AG04450 (cell line): ENCODE measurements around the gene NCOA1. TPM values are rescaled to one million over a fixed set of nuclear protein-coding genes. Genes with fewer than 3 reads are reported as not detected.

Experiments
- CTCF ChIA-PET: fragments of 300-600, 350-600 bp; formaldehyde crosslinking; extraction: SDS; loops from one replicate; lab custom pipeline; 2022; ENCODE audit warnings: antibody characterized with exemption, inconsistent platforms; lab: Charles Lee
- POLR2A ChIA-PET: fragments of 350-600 bp; formaldehyde crosslinking; extraction: SDS; loops from one replicate; lab custom pipeline; 2021; ENCODE audit warnings: antibody characterized with exemption, inconsistent platforms; lab: Yijun Ruan, JAX
- DNase-seq: peaks from one replicate; pipeline ENCODE4 v3.0.0-alpha.2; 2011; ENCODE audit warnings: low read depth, low spot score
- H3K27ac ChIP-seq: one replicate; pipeline ENCODE4 v1.5.1; 2012; ENCODE audit warnings: low read depth, low read length, control low read depth
- H3K27me3 ChIP-seq: one replicate; pipeline ENCODE4 v1.6.0; 2012; ENCODE audit warnings: low read length; ENCODE audit not compliant: control insufficient read depth, insufficient read depth
- H3K4me3 ChIP-seq: 2 replicates; pipeline ENCODE4 v1.5.1; 2011; ENCODE audit warnings: mild to moderate bottlenecking, low read depth, low read length, control low read depth
- H3K9me3 ChIP-seq: 2 replicates; pipeline ENCODE4 v1.5.1; 2012; ENCODE audit warnings: low read length; ENCODE audit not compliant: control insufficient read depth, insufficient read depth
- polyA plus RNA-seq: library from polyadenylated mRNA; depleted of rRNA; stranded (reverse); fragments of >200 nt; gene quantifications from 2 replicates; pipeline ENCODE4 v1.2.3, GENCODE V29; 2011
- TF ChIP-seq, protein P1 (sequence below): IDR thresholded peaks from 2 replicates; pipeline ENCODE4 v1.5.1; 2011; ENCODE audit warnings: low read depth, low read length, control low read depth, inconsistent platforms

The NCOA1 gene
- polyA plus RNA-seq, 1 experiment: 20.8 TPM

GRCh38 chr2:24725956-24726355 is 234.9 kb downstream of the NCOA1 start:
- ChIA-PET POLR2A (no interaction called here), CTCF (interaction anchor here (0.7 kb wide), 1 partner anchor 316 kb away, joined by 3 read pairs; no protein-coding TSS in a partner anchor)
- no peaks in the 10 kb centered on the region for H3K27me3 ChIP-seq
- no peaks in the 10 kb centered on the region for H3K9me3 ChIP-seq
- H3K27ac ChIP-seq: no peak overlapping the region
- no peak for DNase-seq
- TF ChIP-seq, protein P1, sequence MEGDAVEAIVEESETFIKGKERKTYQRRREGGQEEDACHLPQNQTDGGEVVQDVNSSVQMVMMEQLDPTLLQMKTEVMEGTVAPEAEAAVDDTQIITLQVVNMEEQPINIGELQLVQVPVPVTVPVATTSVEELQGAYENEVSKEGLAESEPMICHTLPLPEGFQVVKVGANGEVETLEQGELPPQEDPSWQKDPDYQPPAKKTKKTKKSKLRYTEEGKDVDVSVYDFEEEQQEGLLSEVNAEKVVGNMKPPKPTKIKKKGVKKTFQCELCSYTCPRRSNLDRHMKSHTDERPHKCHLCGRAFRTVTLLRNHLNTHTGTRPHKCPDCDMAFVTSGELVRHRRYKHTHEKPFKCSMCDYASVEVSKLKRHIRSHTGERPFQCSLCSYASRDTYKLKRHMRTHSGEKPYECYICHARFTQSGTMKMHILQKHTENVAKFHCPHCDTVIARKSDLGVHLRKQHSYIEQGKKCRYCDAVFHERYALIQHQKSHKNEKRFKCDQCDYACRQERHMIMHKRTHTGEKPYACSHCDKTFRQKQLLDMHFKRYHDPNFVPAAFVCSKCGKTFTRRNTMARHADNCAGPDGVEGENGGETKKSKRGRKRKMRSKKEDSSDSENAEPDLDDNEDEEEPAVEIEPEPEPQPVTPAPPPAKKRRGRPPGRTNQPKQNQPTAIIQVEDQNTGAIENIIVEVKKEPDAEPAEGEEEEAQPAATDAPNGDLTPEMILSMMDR: no peak
- H3K4me3 ChIP-seq: no peak overlapping the region

DNA sequence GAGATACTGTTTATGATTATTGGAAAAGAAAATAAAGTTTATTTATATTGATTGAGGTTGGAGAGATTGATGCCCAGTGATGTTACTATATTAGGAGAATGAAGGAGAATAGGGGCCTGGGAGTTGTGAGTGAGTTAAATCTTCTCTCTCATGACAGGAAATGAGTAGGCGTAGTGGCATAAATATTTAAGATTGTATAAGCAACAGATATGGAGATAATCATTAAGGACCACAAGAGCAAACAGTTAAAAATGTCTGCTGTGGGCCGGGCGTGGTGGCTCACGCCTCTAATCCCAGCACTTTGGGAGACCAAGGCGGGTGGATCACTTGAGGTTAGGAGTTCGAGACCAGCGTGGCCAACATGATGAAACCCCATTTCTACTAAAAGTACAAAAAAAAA is 239.4 kb downstream of the NCOA1 start:
- ChIA-PET CTCF (interaction anchor here (1.1 kb wide), 1 partner anchor 245 kb away, joined by 13 read pairs; no protein-coding TSS in a partner anchor), POLR2A (no interaction called here)
- DNase-seq: no peak
- Histone ChIP-seq H3K27me3 (no peaks in the 10 kb centered on the region), H3K4me3 (no peak overlapping the region), H3K27ac (no peak overlapping the region), H3K9me3 (no peaks in the 10 kb centered on the region)
- TF ChIP-seq, protein P1: no peak

- H3K27me3 ChIP-seq: no peaks in the 10 kb centered on the region
- POLR2A ChIA-PET: no interaction called here
- no peak overlapping the region for H3K27ac ChIP-seq
- H3K9me3 ChIP-seq: no peaks in the 10 kb centered on the region
- no peak overlapping the region for H3K4me3 ChIP-seq
- CTCF ChIA-PET: interaction anchor here (0.6 to 1.1 kb wide), 2 partner anchors 130 to 244 kb away, joined by 3 to 13 read pairs; no protein-coding TSS in a partner anchor
- no peak for DNase-seq
- TF ChIP-seq, protein P1: no peak
Observed at GRCh38 chr2:24731040-24731439, 240.0 kb downstream of the NCOA1 start.

DNA sequence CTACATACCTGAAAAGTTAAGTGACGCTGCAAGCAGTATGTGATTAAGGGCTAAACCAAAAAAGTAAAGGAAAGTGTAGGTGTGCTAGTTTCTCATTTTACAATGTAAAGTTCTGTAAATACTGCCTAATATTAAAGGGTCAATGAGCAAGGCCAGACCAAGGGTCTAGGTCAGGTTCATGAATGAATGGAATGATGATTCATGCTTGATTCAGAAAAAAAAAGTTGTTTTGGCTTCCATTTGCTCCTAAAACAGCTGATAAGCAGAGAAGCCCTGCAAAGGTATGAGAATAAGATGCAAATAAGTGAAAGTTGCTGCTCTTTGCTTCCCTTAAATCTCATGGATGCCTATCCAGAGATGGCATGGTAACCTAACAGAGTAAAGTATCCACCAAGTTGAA is 240.9 kb downstream of the NCOA1 start:
- Histone ChIP-seq H3K4me3 (no peak overlapping the region), H3K27me3 (no peaks in the 10 kb centered on the region), H3K9me3 (no peaks in the 10 kb centered on the region), H3K27ac (no peak overlapping the region)
- POLR2A ChIA-PET: no interaction called here
- no peak for DNase-seq
- CTCF ChIA-PET: no interaction called here
- TF ChIP-seq, protein P1: no peak

GRCh38 chr2:24734741-24735140 is 243.7 kb downstream of the NCOA1 start:
- ChIA-PET POLR2A (no interaction called here), CTCF (no interaction called here)
- no peak for DNase-seq
- TF ChIP-seq, protein P1: no peak
- Histone ChIP-seq H3K4me3 (no peak overlapping the region), H3K9me3 (no peaks in the 10 kb centered on the region), H3K27ac (no peak overlapping the region), H3K27me3 (no peaks in the 10 kb centered on the region)
